Heart left ventricle (tissue), 16 donors: ENCODE measurements around the gene ZBTB46. TPM values are rescaled to one million over a fixed set of nuclear protein-coding genes. Genes with fewer than 3 reads are reported as not detected.

Experiments
- ATAC-seq, 4 donors: fragments of 200-7000 bp; cut with Tn5 transposase; one replicate each; pipeline ENCODE4 v1.9.1; 2020 to 2022; ENCODE audit warnings: moderate library complexity in 4 of 4, mild to moderate bottlenecking in 3 of 4, moderate number of reproducible peaks in 1 of 4
- DNase-seq, 5 donors: peaks; one replicate each; pipeline ENCODE4 v3.0.0-alpha.2; 2020
- H3K27ac ChIP-seq, 12 donors: fragments of 200-600 bp; sonication (generic) in 4 of 12; one replicate each; pipeline versions ENCODE4 v1.5.0 to v1.8.0; 2016 to 2022; ENCODE audit warnings: mild to moderate bottlenecking in 2 of 12
- H3K27me3 ChIP-seq, 9 donors: fragments of 200-600 bp; sonication (generic) in 2 of 9; one replicate each; pipeline versions ENCODE4 v1.5.1 to v1.8.0; 2016 to 2022; ENCODE audit warnings: mild to moderate bottlenecking in 3 of 9
- H3K36me3 ChIP-seq, 9 donors: fragments of 200-600 bp; sonication (generic) in 2 of 9; one replicate each; pipeline versions ENCODE4 v1.5.0 to v1.8.0; 2018 to 2022; ENCODE audit warnings: mild to moderate bottlenecking in 2 of 9
- H3K4me1 ChIP-seq, 12 donors: fragments of 200-600 bp; sonication (generic) in 4 of 12; one replicate each; pipeline versions ENCODE4 v1.5.0 to v1.8.0; 2016 to 2022; ENCODE audit warnings: mild to moderate bottlenecking in 3 of 12
- H3K4me3 ChIP-seq, 12 donors: fragments of 200-600 bp; sonication (generic) in 4 of 12; one replicate each; pipeline versions ENCODE4 v1.5.0 to v1.8.0; 2017 to 2022; ENCODE audit warnings: mild to moderate bottlenecking in 9 of 12, moderate library complexity in 4 of 12
- H3K9me3 ChIP-seq, 12 donors: fragments of 200-600 bp; sonication (generic) in 4 of 12; one replicate each; pipeline versions ENCODE4 v1.5.0 to v1.8.0; 2016 to 2022; ENCODE audit warnings: mild to moderate bottlenecking in 1 of 12
- POLR2A ChIP-seq, 2 donors: fragments of 450-650 bp; IDR thresholded peaks; one replicate each; pipeline ENCODE4 v1.6.1; 2017; ENCODE audit warnings: antibody characterized with exemption in 2 of 2, mild to moderate bottlenecking in 2 of 2, moderate library complexity in 2 of 2
- WGBS, 4 donors: extraction: QIAGEN DNeasy Blood & Tissue Kit in 2 of 4; methylation state at CpG; one replicate each; pipeline versions ENCODE4 v1.1.5 to v1.1.7; 2013 to 2018; 5-methylcytosine and 5-hydroxymethylcytosine counted together
- intact Hi-C, 10 donors: fragments of 100-400 bp; cut with DNase I; formaldehyde crosslinking; loops; one replicate each; pipeline versions ENCODE4 v1.11.1 to v1.14.2; 2022
- polyA plus RNA-seq, 2 donors: library from polyadenylated mRNA; stranded (reverse); fragments of 200-250 nt; gene quantifications; one replicate each; pipeline ENCODE4 v1.2.3, GENCODE V29; 2013
- total RNA-seq, 9 donors: library from RNA; depleted of rRNA in 2 of 9; stranded (reverse); fragments of >200 nt in 2 of 9; fragmentation: NEBNext Ultra II Directional in 3 of 9; extraction: Animal tissue kit (Norgen Biotek cat#: 25700) in 3 of 9; gene quantifications; one replicate each; pipeline versions ENCODE4 v1.1.0 to v1.2.4, GENCODE V29; 2016 to 2023
- TF ChIP-seq, protein P1 (sequence below), 12 donors: fragments of 200-600 bp; sonication (generic) in 4 of 12; IDR thresholded peaks; one replicate each; pipeline versions ENCODE4 v1.5.0 to v1.8.0; 2018 to 2022; ENCODE audit warnings: antibody characterized with exemption in 12 of 12, mild to moderate bottlenecking in 5 of 12
- donor health status: ischemic (EF 13 %, LVEDD 7.1; RV severe dilation, severe dysfunction).
- donor health status: healthy with polysubstance abuse.
- donor health status: DM: no; HTN: yes; CAD: no.
- donor health status: DM: no; HTN: no; CAD: no.
- donor health status: ischemic (EF 25% LVEDD 6.9; RV normal size, moderate dysfunction).
- donor health status: ischemic (EF 25% LVEDD 5.7; RV mildly dilated, moderate dysfunction).
- donor health status: healthy.
- donor health status: DM: yes; HTN: yes; CAD: no.
- donor health status: ischemic (EF 35%, LVEDD 5.7; RV mildly dilated, moderate dysfunction).
- donor health status: nonischemic (EF 11% LVEDD 7.7; RV severe dilation, severe dysfunction).
- donor health status: DM: yes; HTN: yes; CAD: no.
- donor health status: PGD.
- donor health status: ischemic (EF 29% LVEDD 5.4; RV normal size, mild dysfunction).
- donor health status: nonischemic (EF 23%, LVEDD 6.1; RV moderate dilation, normal function).

Gene ZBTB46
- total and polyA plus RNA-seq, 11 donors, result 6.6 to 27.4 (median 14.3) TPM

DNA sequence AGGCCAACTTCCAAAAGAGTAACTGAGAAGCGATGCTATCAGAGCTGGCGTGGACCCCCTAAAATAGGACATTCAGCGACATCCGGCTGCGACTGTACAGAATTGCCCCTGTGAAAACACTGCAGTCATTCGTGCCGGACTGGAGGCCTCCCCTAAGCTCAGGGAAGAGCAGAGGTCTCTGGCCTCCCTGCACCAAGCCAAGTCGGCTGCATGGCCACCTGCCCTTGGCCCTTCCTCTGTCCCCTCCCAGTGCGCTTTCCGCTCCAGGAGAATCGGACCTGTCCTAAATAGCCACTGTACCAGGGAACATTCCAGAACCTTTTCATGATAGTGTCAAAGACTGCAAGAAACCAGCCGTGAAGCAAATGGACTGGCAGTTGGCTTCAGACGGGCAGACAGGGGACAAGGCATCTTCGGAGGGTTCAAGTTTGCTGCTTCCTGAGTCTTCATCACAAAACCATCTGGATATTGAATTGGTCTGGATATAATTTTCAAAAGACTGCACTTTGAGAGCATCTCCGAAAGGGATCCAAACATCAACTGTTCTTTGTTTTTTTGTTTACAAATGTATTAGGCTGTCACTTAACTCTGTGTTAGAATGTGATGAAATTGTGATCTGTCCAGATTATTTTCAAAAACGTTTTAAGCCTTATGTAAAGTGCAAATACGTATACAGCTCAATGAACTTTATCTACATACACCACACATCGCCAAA, 75.0 kb downstream of the ZBTB46 start:
- Histone ChIP-seq H3K27ac (no peak overlapping the region), H3K4me3 (no peak overlapping the region), H3K9me3 (no peaks in the 10 kb centered on the region), H3K27me3 (no peaks in the 10 kb centered on the region), H3K36me3 (peaks cover 0 to 35% (median 8%) of the 10 kb centered on the region in 9 donors), H3K4me1 (peaks cover 0 to 6% (median 0%) of the 10 kb centered on the region in 12 donors)
- intact Hi-C loops, result no loop called here
- no peak for ATAC-seq
- 76 to 82% (median 79%) methylated on average over 18 of the region's 18 CpGs for WGBS, 4 donors
- TF ChIP-seq, protein P1, sequence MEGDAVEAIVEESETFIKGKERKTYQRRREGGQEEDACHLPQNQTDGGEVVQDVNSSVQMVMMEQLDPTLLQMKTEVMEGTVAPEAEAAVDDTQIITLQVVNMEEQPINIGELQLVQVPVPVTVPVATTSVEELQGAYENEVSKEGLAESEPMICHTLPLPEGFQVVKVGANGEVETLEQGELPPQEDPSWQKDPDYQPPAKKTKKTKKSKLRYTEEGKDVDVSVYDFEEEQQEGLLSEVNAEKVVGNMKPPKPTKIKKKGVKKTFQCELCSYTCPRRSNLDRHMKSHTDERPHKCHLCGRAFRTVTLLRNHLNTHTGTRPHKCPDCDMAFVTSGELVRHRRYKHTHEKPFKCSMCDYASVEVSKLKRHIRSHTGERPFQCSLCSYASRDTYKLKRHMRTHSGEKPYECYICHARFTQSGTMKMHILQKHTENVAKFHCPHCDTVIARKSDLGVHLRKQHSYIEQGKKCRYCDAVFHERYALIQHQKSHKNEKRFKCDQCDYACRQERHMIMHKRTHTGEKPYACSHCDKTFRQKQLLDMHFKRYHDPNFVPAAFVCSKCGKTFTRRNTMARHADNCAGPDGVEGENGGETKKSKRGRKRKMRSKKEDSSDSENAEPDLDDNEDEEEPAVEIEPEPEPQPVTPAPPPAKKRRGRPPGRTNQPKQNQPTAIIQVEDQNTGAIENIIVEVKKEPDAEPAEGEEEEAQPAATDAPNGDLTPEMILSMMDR (IDR thresholded peaks at IDR 0.05), result no peak
- no peak for TF ChIP-seq POLR2A (IDR thresholded peaks at IDR 0.05)
- DNase-seq, result peak in 1 of 5 donors; percentile 25

DNA sequence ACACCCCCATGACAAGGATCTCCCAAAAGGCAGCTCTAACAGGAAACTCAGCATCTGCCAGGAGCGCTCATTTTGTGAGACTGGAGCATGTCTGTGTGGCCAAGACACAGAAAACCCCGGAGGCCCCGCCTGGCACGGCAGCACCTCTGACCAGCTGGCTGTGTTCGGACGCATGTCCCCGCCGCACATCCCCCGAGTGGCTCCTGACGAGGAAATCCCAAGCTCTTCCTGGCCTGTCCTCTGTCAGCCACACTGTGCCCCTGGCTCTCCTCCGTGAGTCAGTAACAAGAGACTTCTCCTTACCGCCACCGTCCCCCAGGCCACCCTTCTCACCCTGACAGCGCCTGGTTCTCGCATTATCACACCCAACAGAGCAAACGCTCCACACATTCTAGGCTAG, 77.1 kb downstream of the ZBTB46 start:
- TF ChIP-seq POLR2A (IDR thresholded peaks at IDR 0.05), result no peak
- TF ChIP-seq, protein P1 (IDR thresholded peaks at IDR 0.05), result no peak
- Histone ChIP-seq H3K27me3 (no peaks in the 10 kb centered on the region), H3K36me3 (peaks cover 0 to 35% (median 22%) of the 10 kb centered on the region in 9 donors), H3K4me3 (no peak overlapping the region), H3K9me3 (no peaks in the 10 kb centered on the region), H3K4me1 (peaks cover 0 to 6% (median 0%) of the 10 kb centered on the region in 12 donors), H3K27ac (no peak overlapping the region)
- intact Hi-C loops, result no loop called here
- peak in 3 of 4 donors; percentile 19 to 52 (median 43) for ATAC-seq
- WGBS, 4 donors, result 63 to 69% (median 66%) methylated on average over 15 to 16 of the region's 16 CpGs
- DNase-seq, result peak in 2 of 5 donors; percentile 15 to 55

DNA sequence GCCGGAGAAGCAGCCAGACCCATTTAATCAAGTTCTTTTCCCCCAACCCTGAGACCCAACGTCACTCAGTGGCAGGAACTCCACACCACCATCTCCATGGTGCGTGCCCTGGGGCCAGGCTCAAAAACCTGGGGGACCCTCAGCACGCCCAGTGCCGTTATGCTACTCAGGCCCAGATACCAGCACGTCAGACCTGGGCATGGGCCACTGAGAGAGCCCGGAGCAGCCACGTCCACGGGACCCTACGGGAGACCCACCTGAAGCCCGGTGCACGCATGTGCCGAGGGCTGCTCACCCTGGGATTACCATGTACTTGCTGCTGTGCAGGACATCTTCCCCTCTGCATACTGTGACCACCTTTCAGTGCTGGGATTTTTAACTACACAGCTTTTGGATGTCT, 77.7 kb downstream of the ZBTB46 start:
- peak in 2 of 5 donors; percentile 17 to 47 for DNase-seq
- intact Hi-C loops, result loop anchor here in 1 of 10 donors (2.0 kb wide), 1 partner anchor 15 kb away; no protein-coding TSS in a partner anchor
- Histone ChIP-seq H3K4me3 (no peak overlapping the region), H3K27ac (no peak overlapping the region), H3K27me3 (no peaks in the 10 kb centered on the region), H3K4me1 (peaks cover 0 to 6% (median 0%) of the 10 kb centered on the region in 12 donors), H3K36me3 (peaks cover 0 to 38% (median 24%) of the 10 kb centered on the region in 9 donors), H3K9me3 (no peaks in the 10 kb centered on the region)
- TF ChIP-seq, protein P1 (IDR thresholded peaks at IDR 0.05), result no peak
- TF ChIP-seq POLR2A (IDR thresholded peaks at IDR 0.05), result no peak
- no peak for ATAC-seq
- 87 to 94% (median 92%) methylated on average over 10 to 13 of the region's 13 CpGs for WGBS, 4 donors

- 93 to 97% (median 95%) methylated on average over 20 to 50 of the region's 50 CpGs for WGBS, 4 donors
- intact Hi-C loops, result loop anchor here in 1 of 10 donors (2.0 kb wide), 1 partner anchor 16 kb away; no protein-coding TSS in a partner anchor
- H3K4me3 ChIP-seq, result no peak overlapping the region
- H3K36me3 ChIP-seq, result peaks cover 0 to 42% (median 24%) of the 10 kb centered on the region in 9 donors
- DNase-seq (peak in 2 of 5 donors; percentile 20 to 57), ATAC-seq (peak in 1 of 4 donors; percentile 6)
- no peaks in the 10 kb centered on the region for H3K9me3 ChIP-seq
- TF ChIP-seq, protein P1 (IDR thresholded peaks at IDR 0.05), result no peak
- TF ChIP-seq POLR2A (IDR thresholded peaks at IDR 0.05), result no peak
- H3K27me3 ChIP-seq, result no peaks in the 10 kb centered on the region
- no peak overlapping the region for H3K27ac ChIP-seq
- peaks cover 0 to 11% (median 0%) of the 10 kb centered on the region in 12 donors for H3K4me1 ChIP-seq
These were observed 78.5 kb downstream of the ZBTB46 start for GRCh38 chr20:63752411-63753101.
